Caco-2 (cell line): ENCODE measurements around the gene TRPM1. TPM values are rescaled to one million over a fixed set of nuclear protein-coding genes. Genes with fewer than 3 reads are reported as not detected.

ENCODE experiments used
- BruUV-seq: library from RNA; stranded (reverse); fragments of 400-500 nt; replicated peaks from 2 replicates; lab custom pipeline; 2021; lab: Mats Ljungman, UMichigan
- CTCF ChIA-PET: fragments of 300-600 bp; sonication (Branson Sonifier 250); formaldehyde crosslinking; loops from one replicate; lab custom pipeline; 2022; ENCODE audit warnings: antibody characterized with exemption; lab: Charles Lee
- POLR2A ChIA-PET: fragments of 300-600 bp; sonication (Branson Sonifier 250); formaldehyde crosslinking; loops from one replicate; lab custom pipeline; 2022; ENCODE audit warnings: antibody characterized with exemption; lab: Charles Lee
- DNase-seq, 2 experiments: peaks; one replicate each; pipeline versions ENCODE4 v3.0.0 to v3.0.0-alpha.2; 2020 to 2022
- H3K27me3 ChIP-seq: replicated peaks from 2 replicates; pipeline ENCODE4 v1.6.0; 2011; ENCODE audit warnings: low read length; ENCODE audit not compliant: control insufficient read depth, insufficient read depth
- H3K36me3 ChIP-seq: 2 replicates; pipeline ENCODE4 v1.5.1; 2011; ENCODE audit warnings: low read length; ENCODE audit not compliant: control insufficient read depth, insufficient read depth
- H3K4me1 ChIP-seq: fragments of 250-450 bp; sonication (Bioruptor Pico); 2 replicates; pipeline ENCODE4 v1.5.1; 2020; ENCODE audit warnings: mild to moderate bottlenecking
- H3K4me3 ChIP-seq: 2 replicates; pipeline ENCODE4 v1.5.1; 2011; ENCODE audit warnings: low read depth, mild to moderate bottlenecking, control low read depth, low read length
- H3K9me3 ChIP-seq: fragments of 250-450 bp; sonication (Bioruptor Pico); 2 replicates; pipeline ENCODE4 v1.5.1; 2020; ENCODE audit warnings: mild to moderate bottlenecking, moderate library complexity
- H3K27ac Mint-ChIP-seq: one replicate; pipeline ENCODE4 v1.8.0; 2022; ENCODE audit warnings: mixed read lengths; ENCODE audit not compliant: unreplicated experiment
- H3K27me3 Mint-ChIP-seq: one replicate; pipeline ENCODE4 v1.8.0; 2022; ENCODE audit warnings: mixed read lengths; ENCODE audit not compliant: insufficient read depth, unreplicated experiment
- H3K36me3 Mint-ChIP-seq: one replicate; pipeline ENCODE4 v1.8.0; 2022; ENCODE audit warnings: mild to moderate bottlenecking, mixed read lengths; ENCODE audit not compliant: insufficient read depth, unreplicated experiment
- H3K4me1 Mint-ChIP-seq: one replicate; pipeline ENCODE4 v1.8.0; 2022; ENCODE audit warnings: low read depth, mixed read lengths; ENCODE audit not compliant: unreplicated experiment
- H3K4me3 Mint-ChIP-seq: one replicate; pipeline ENCODE4 v1.8.0; 2022; ENCODE audit warnings: mild to moderate bottlenecking, moderate library complexity, mixed read lengths; ENCODE audit not compliant: unreplicated experiment
- H3K9me3 Mint-ChIP-seq: one replicate; pipeline ENCODE4 v1.8.0; 2022; ENCODE audit warnings: mixed read lengths; ENCODE audit not compliant: unreplicated experiment
- CTCF ChIP-seq, 2 experiments: fragments of 200-600 bp in 1 of 2; IDR thresholded peaks; 1 replicate in 1 of 2; 2 replicates in 1 of 2; pipeline versions ENCODE4 v1.5.1 to v1.8.0; 2011 to 2022; ENCODE audit warnings: antibody characterized with exemption in 1 of 2, control low read depth in 1 of 2, inconsistent platforms in 1 of 2, low read depth in 1 of 2, low read length in 1 of 2, mild to moderate bottlenecking in 1 of 2, moderate library complexity in 1 of 2; ENCODE audit not compliant: insufficient read depth in 1 of 2, severe bottlenecking in 1 of 2, unreplicated experiment in 1 of 2
- intact Hi-C: fragments of 100-400 bp; cut with micrococcal nuclease; formaldehyde crosslinking; loops from one replicate; pipeline ENCODE4 v1.10.0; 2022; ENCODE audit not compliant: unreplicated experiment
- total RNA-seq: library from RNA; stranded (reverse); gene quantifications from 2 replicates; pipeline ENCODE4 v1.2.3, GENCODE V29; 2022

The TRPM1 gene
- total RNA-seq, 1 experiment from 2014 or later = not detected

GRCh38 chr15:31086344-31086743 is 15.2 kb downstream of the TRPM1 start:
- Mint-ChIP-seq H3K36me3 (no peaks in the 10 kb centered on the region), H3K9me3 (no peaks in the 10 kb centered on the region), H3K27me3 (no peaks in the 10 kb centered on the region), H3K4me1 (no peaks in the 10 kb centered on the region), H3K4me3 (no peak overlapping the region), H3K27ac (no peak overlapping the region)
- POLR2A ChIA-PET = no interaction called here
- Histone ChIP-seq H3K36me3 (no peaks in the 10 kb centered on the region), H3K4me1 (no peaks in the 10 kb centered on the region; the same call in 1 of the 2 replicates), H3K27me3 (no peaks in the 10 kb centered on the region), H3K9me3 (no peaks in the 10 kb centered on the region), H3K4me3 (no peak overlapping the region)
- CTCF ChIA-PET = no interaction called here
- no peak for DNase-seq
- no TSS peak for BruUV-seq
- intact Hi-C loops = no loop called here
- TF ChIP-seq CTCF (IDR thresholded peaks at IDR 0.05; ENCODE audit: insufficient read depth in 1 of 2, low read depth in 1 of 2, low read length in 1 of 2, severe bottlenecking in 1 of 2, unreplicated experiment in 1 of 2) = no peak

GRCh38 chr15:31085359-31085758 is 16.2 kb downstream of the TRPM1 start:
- H3K27me3 Mint-ChIP-seq = no peaks in the 10 kb centered on the region
- no peaks in the 10 kb centered on the region for H3K4me1 Mint-ChIP-seq
- H3K27ac Mint-ChIP-seq = no peak overlapping the region
- no peaks in the 10 kb centered on the region for H3K36me3 Mint-ChIP-seq
- no TSS peak for BruUV-seq
- no peak for DNase-seq
- ChIA-PET POLR2A (no interaction called here), CTCF (no interaction called here)
- Histone ChIP-seq H3K4me1 (no peaks in the 10 kb centered on the region; the same call in 1 of the 2 replicates), H3K36me3 (no peaks in the 10 kb centered on the region), H3K9me3 (no peaks in the 10 kb centered on the region), H3K4me3 (no peak overlapping the region), H3K27me3 (no peaks in the 10 kb centered on the region)
- TF ChIP-seq CTCF (IDR thresholded peaks at IDR 0.05; ENCODE audit: insufficient read depth in 1 of 2, low read depth in 1 of 2, low read length in 1 of 2, severe bottlenecking in 1 of 2, unreplicated experiment in 1 of 2) = no peak
- intact Hi-C loops = no loop called here
- no peak overlapping the region for H3K4me3 Mint-ChIP-seq
- no peaks in the 10 kb centered on the region for H3K9me3 Mint-ChIP-seq

GRCh38 chr15:31084176-31084575 is 17.3 kb downstream of the TRPM1 start:
- H3K36me3 Mint-ChIP-seq = no peaks in the 10 kb centered on the region
- no peak overlapping the region for H3K27ac Mint-ChIP-seq
- Histone ChIP-seq H3K9me3 (no peaks in the 10 kb centered on the region), H3K27me3 (no peaks in the 10 kb centered on the region), H3K4me1 (no peaks in the 10 kb centered on the region; the same call in 1 of the 2 replicates), H3K36me3 (no peaks in the 10 kb centered on the region), H3K4me3 (no peak overlapping the region)
- DNase-seq = no peak
- no peak overlapping the region for H3K4me3 Mint-ChIP-seq
- no peaks in the 10 kb centered on the region for H3K4me1 Mint-ChIP-seq
- no peaks in the 10 kb centered on the region for H3K9me3 Mint-ChIP-seq
- no peaks in the 10 kb centered on the region for H3K27me3 Mint-ChIP-seq
- POLR2A ChIA-PET = no interaction called here
- no TSS peak for BruUV-seq
- CTCF ChIA-PET = interaction anchor here (0.5 kb wide), 1 partner anchor 134 kb away, joined by 3 read pairs; no protein-coding TSS in a partner anchor
- TF ChIP-seq CTCF (IDR thresholded peaks at IDR 0.05; ENCODE audit: insufficient read depth in 1 of 2, low read depth in 1 of 2, low read length in 1 of 2, severe bottlenecking in 1 of 2, unreplicated experiment in 1 of 2) = no peak
- intact Hi-C loops = no loop called here
